ENCODE measurements around the gene MAT2A. TPM values are rescaled to one million over a fixed set of nuclear protein-coding genes. Genes with fewer than 3 reads are reported as not detected.
"Not testable (repeated sequence)": the region's sequence is repeated elsewhere in the genome, so short reads cannot be mapped to it uniquely, and the experiment has no call there.

Gene MAT2A
- total RNA-seq, 1 donor from 2014 or later: 147 TPM

DNA sequence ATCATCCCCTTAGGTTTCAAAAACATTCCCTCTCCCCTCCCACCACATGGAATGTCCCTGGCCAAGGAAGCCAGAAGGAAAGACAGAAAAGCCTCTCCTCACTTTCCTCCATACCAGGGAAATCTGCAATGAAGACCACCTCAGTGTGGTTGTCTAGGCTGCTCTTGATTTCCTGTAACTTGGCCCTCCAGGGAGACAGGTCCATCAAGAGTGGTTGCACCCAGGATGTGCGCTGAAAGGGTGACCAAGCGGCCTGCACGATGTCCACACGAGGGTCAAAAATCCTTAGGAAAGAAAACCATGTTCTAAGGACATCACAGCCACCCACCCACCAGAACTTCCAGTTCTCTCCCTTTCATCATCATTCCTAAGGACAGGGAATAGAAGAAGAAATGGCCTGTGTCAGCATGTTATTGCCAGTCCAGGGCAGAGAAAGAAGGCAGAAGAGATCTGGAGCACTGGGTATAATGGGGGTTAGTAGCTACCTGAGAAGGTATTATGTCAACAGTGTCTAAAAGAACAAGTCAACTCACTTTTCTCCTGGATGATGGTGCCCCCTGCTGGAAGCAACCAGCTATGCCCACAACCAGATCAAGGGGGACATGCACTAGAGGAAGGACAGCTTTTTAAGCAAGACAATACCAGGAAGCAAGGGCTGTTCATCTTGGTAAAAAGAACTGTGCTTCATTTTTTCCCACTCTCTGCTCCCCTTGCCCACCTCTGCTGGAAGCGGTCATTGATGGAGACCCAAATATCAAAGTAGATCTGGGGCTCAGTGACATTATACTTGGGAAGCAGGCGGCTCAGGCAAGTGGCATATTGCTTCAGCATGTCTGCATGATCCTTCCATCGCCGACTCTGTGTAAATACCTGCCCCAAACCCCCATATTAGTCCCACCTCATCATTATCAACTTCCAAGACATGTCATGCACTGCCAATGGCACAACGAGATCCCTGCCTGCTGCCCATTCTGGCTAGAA, 13.0 kb downstream of the MAT2A start:
- no peak overlapping the region for H3K4me3 ChIP-seq (ENCODE audit: low read depth, low read length)
- no peaks in the 10 kb centered on the region for H3K27me3 ChIP-seq (ENCODE audit: control insufficient read depth, insufficient read depth, low read length)
- TF ChIP-seq CTCF (IDR thresholded peaks at IDR 0.05; ENCODE audit: insufficient read depth, low read length, poor library complexity, severe bottlenecking): peak; percentile 87
- H3K36me3 ChIP-seq (ENCODE audit: control insufficient read depth, insufficient read depth, low read length): peaks cover 6% of the 10 kb centered on the region
- peak; percentile 38 for DNase-seq (ENCODE audit: low read depth)

GRCh38 chr2:85553184-85553583, 14.2 kb downstream of the MAT2A start:
- Histone ChIP-seq H3K27me3 (ENCODE audit: control insufficient read depth, insufficient read depth, low read length) (no peaks in the 10 kb centered on the region), H3K4me3 (ENCODE audit: low read depth, low read length) (no peak overlapping the region), H3K36me3 (ENCODE audit: control insufficient read depth, insufficient read depth, low read length) (peaks cover 6% of the 10 kb centered on the region)
- no peak for DNase-seq (ENCODE audit: low read depth)
- no peak for TF ChIP-seq CTCF (IDR thresholded peaks at IDR 0.05; ENCODE audit: insufficient read depth, low read length, poor library complexity, severe bottlenecking)

DNA sequence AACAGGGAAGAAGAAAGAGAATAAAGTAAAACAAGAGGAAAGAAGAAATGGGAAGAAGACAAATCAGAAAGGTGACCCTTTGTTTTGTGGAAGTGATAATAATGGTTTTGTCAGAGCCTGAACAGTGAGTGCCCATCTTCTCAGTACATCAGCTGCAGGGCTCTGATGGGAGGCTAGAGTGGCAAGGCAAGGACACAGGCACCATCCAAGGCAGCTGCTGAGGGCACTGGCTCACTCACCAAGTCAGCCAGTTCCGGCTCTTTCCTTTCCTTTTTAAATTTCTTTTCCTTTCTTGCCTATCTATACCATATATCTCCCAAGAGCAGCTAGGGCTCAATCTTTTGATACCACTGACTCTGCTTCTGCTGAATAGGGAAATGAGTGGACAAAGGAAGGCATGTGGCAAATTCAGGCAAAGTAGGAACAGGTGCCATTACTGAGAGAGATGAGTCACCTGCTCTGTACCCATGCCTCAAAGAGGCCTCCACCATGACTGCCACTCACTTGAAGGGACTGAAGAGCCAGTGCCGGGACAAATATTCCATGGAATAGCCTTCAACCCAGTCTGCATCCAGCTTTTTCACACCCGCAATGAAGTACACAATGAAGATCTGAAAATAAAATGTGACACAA, 16.1 kb downstream of the MAT2A start:
- H3K4me3 ChIP-seq (ENCODE audit: low read depth, low read length): no peak overlapping the region
- DNase-seq (ENCODE audit: low read depth): no peak
- H3K36me3 ChIP-seq (ENCODE audit: control insufficient read depth, insufficient read depth, low read length): peaks cover 6% of the 10 kb centered on the region
- no peak for TF ChIP-seq CTCF (IDR thresholded peaks at IDR 0.05; ENCODE audit: insufficient read depth, low read length, poor library complexity, severe bottlenecking)
- H3K27me3 ChIP-seq (ENCODE audit: control insufficient read depth, insufficient read depth, low read length): no peaks in the 10 kb centered on the region

GRCh38 chr2:85557130-85557529, 18.2 kb downstream of the MAT2A start:
- H3K36me3 ChIP-seq (ENCODE audit: control insufficient read depth, insufficient read depth, low read length): peaks cover 5% of the 10 kb centered on the region
- DNase-seq (ENCODE audit: low read depth): no peak
- TF ChIP-seq CTCF (IDR thresholded peaks at IDR 0.05; ENCODE audit: insufficient read depth, low read length, poor library complexity, severe bottlenecking): no peak
- no peaks in the 10 kb centered on the region for H3K27me3 ChIP-seq (ENCODE audit: control insufficient read depth, insufficient read depth, low read length)
- no peak overlapping the region for H3K4me3 ChIP-seq (ENCODE audit: low read depth, low read length)

- Histone ChIP-seq H3K27me3 (ENCODE audit: control insufficient read depth, insufficient read depth, low read length) (no peaks in the 10 kb centered on the region), H3K4me3 (ENCODE audit: low read depth, low read length) (no peak overlapping the region), H3K36me3 (ENCODE audit: control insufficient read depth, insufficient read depth, low read length) (peaks cover 5% of the 10 kb centered on the region)
- no peak for DNase-seq (ENCODE audit: low read depth)
- TF ChIP-seq CTCF (IDR thresholded peaks at IDR 0.05; ENCODE audit: insufficient read depth, low read length, poor library complexity, severe bottlenecking): no peak
These were observed 19.2 kb downstream of the MAT2A start for GRCh38 chr2:85558160-85558559.

- H3K27me3 ChIP-seq (ENCODE audit: control insufficient read depth, insufficient read depth, low read length); DNase-seq (ENCODE audit: low read depth); H3K36me3 ChIP-seq (ENCODE audit: control insufficient read depth, insufficient read depth, low read length): not testable (repeated sequence)
- peak overlapping the region; percentile 71 for H3K4me3 ChIP-seq (ENCODE audit: low read depth, low read length)
These were observed 21.4 kb downstream of the MAT2A start for GRCh38 chr2:85560403-85560726.

All from kidney epithelial cell (primary cell).